HG03432 (cell line): ENCODE measurements around the gene PMFBP1.

Experiments used
- ATAC-seq: cut with Tn5 transposase; IDR thresholded peaks from one replicate; pipeline ENCODE4 v1.9.1; 2021; ENCODE audit warnings: mild to moderate bottlenecking, moderate library complexity; ENCODE audit not compliant: unreplicated experiment

Gene PMFBP1

DNA sequence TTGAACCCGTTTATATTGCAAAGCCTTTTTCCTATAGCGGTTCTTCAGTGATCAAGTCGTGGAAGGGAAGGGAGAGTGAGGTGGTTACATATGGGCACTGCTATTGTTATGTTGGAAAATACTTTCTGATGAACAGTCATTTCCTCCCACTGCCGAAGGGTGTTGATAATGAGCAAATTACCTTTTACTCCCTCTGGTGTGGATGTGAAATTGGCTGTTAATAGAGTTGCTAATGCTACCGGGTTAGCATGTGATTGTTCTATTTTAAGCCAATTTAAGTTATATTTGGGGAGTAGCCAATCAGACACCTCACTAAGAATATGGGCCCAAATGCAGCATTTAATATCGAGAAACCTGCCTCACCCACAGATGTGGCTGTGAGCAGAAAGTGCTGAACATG lies 15.6 kb upstream of the PMFBP1 start:
- no peak for ATAC-seq

DNA sequence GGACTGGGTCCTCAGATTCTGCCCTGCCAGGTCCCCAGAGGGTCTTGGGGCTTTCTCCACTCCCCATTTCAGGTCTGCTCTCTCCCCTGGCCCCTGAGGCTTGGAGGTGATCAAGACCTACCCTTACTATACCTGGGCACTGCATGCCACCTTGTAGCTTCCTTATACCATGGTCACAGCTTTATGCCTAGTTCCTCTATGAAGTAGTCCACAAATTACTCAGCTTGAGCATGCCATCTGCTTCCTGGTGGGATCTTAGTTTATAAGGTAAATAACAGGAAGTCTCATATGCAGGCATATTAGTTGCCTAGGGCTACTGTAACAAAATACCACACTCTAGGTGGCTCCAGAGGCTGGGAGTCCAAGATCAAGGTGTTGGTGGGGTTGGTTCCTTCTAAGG lies 11.0 kb upstream of the PMFBP1 start:
- ATAC-seq, result no peak

DNA sequence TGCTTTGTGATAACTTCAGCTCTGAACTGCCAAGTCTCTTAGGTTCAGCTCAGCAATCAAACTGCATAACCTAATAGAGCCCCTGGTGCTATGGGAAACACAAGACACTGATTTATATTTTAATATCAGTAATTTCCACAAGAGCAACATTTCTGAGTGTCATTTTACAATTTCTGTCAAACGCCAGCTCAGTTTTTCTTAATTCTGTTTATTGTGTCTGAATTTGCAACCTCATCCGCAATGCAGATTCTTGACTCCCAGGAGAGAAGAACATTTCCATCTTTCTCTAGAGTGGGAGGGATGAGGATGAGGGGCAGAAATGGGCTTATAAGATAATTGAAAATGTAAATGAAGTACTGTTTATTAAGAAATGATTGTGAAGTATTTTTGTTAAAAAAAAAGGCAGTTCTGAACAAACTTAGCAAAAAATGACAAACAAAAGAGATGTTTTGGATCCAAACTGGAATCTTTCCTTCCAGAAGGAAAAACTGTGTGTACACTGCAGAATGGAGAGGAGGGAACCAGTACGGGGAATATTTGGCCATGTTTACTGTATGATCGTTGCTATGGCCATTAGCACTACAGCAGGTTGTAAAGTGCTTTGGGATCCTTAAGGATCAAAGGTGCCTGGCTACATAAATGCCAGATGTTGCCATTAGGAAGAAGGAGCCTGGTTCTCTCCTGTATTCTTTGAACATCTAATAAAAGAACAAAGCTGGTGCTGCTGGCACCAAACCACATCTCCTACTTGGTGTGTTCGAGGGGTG lies 7.4 kb upstream of the PMFBP1 start:
- no peak for ATAC-seq

DNA sequence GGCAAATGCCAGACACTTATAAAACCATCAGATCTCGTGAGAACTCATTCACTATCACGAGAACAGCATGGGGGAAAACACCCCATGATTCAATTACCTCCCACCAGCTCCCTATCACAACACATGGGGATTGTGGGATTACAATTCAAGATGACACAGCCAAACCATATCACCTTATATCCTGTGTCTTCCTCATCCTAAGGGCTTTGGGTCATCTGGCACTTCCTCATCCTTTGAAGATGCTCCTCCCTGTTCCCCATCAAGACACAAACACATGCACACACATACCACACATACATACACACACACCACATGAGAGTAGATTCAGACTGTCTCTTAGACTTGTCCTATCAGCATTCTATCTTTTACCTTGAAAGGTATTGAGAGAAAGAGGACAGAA lies 2.8 kb upstream of the PMFBP1 start:
- no peak for ATAC-seq

DNA sequence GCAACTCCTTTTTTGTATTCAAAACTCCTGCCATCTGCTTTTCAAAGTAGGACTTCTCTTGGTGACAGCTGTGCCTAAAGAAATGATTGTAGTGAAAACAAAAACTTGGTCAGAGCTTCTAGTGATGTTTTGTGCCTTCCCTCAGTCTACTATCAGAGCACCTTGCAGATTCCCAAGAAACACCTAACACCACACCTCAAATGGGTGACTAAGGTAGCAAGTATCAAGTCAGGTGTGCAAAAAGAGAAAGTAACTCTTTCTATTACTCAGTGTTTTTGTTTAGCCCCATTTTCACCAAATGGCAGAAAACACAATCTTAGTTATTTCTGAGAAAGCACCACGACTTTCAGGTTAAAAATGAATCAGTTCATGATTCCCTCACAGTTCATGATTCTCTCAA lies 2.0 kb upstream of the PMFBP1 start:
- no peak for ATAC-seq

DNA sequence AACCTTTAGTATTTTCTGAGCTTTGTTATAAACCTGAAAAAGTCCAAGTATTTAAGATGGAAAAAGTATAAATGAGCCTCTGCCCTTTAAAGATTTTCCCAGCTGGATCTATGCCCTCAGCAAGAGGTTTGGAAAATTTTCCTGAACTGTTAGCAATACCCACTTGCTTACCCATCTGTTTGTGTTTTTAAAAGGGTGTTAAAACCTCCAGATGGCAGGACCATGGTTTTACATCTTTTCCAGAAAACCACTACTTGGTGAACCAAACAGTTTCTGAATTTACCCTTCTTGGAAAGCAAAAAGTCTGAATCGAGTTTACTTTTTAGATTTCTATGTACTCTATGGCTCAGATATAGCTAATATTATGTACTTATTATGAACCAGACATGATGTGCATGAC lies 719 bp downstream of the PMFBP1 start:
- no peak for ATAC-seq

DNA sequence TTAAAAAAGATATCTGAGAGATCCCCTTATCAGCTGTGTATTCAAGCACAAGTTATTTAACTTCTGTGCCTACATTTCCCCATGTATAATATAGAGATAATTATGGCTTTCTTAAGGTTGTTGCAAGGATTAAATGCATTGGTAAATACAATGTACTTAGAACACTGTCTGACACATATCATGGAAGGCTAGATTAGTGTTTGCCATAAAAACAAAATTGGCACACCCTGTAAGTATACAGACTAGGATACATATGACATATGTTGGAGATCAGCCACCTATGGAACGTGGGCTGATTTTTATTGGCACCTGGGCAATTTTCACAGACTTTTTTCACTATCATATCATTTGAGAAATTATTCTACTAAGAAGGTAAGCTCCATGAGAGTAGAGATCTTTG lies 2.2 kb downstream of the PMFBP1 start:
- no peak for ATAC-seq

DNA sequence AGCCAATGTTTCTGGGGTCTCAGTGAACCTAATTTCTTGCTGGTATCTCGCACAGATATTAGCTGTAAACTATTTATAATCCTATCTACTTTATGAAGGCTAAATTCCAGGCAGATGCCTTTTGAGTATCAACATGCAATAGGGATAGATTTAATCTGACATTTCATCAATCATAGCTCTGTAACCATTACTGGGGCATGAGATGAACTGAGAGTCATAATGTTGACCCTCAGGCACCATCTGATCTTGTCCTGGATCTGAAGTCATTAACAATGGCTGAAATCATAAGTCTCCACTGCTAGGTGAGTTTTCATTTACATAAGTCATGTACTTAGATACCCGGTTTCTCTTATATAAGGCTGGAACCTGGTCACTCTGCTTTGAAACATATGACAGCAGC lies 3.6 kb downstream of the PMFBP1 start:
- no peak for ATAC-seq

DNA sequence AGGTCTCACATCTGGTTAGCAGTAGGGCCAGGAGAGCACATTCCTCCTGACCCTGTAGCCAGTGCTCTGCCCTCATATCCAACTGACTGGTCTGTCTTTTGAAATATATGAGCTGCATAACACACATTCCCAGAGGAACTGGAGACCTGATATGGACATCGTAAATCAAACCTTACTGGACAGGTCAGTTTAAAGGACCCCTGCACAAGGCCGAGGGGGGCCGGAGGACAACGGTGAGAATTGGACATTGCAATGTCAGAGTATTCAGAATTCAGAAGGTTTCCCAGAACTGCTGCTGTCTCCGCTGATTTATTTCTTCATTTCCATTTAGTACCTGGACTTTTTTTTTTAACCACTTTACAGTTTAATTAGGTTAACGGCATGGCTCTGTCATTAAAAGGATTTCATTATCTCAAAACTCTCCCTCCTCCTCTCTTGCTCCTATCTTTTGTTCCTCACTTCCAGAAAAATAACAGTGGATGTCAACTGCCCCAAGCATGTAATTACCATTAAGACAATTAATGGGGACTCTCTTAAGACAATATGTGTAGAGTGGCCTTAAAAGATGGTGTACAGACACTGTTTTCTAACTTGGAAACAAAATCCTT lies 4.9 kb downstream of the PMFBP1 start:
- ATAC-seq, result no peak

DNA sequence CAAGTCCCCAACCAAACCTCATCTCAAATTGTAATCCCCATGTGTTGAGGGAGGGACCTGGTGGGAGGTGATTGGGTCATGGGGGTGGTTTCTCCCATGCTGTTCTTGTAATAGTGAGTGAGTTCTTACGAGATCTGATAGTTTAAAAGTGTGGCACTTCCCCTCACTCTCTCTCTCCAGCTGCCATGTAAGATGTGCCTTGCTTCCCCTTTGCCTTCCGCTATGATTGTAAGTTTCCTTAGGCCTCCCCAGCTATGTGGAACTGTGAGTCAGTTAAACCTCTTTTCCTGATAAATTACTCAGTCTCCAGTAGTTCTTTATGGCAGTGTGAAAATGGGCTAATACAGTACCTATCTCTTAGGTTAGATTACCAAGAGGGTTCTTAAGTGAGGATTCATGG lies 5.8 kb downstream of the PMFBP1 start:
- no peak for ATAC-seq

DNA sequence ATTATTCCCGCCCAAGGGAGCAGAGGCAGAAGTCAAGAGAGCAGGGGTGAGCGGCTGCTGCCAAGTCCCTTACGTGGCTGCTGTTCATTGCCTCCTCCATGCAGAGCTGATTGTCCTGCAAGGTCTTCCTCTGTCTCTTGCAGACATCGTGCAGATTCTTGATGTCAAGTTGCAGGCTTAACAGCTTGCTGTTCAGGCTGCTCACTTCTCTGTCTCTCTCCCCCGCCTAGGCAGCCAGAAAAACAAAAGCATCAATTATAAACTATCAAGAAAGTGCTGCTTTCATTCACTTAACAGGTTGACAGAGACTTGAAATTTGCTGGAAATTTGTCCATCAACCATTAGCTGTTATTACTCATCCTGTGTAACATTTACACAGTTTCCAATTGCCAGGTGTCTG lies 7.3 kb downstream of the PMFBP1 start:
- ATAC-seq, result no peak

DNA sequence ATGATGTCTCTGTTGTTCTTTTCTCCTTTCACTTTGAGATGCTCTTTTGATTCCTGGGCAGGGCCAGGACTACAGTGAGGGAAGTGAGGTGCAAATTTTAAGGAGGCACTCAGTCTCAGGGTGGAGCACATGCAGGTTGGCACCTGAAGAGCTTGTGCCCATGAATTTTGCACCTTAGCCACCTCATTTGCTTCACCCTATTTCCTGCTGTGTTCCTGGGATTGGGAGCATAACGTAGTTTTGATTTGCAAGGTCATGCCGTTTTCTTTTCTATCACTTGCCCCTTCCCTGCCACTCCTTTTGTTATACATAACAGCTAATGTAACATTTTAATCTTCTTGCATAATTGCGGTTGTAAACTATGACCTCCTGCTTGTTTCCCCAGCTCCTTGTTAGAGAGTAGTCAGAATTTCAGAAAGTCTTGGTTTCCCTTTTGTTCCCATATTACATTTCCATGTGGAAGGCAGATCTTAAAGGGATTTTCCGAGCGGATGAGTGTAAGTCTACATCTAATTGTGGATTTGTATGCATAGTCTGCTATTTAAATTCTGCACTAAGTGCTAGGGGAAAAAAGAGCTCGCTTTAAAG lies 9.8 kb downstream of the PMFBP1 start:
- no peak for ATAC-seq

DNA sequence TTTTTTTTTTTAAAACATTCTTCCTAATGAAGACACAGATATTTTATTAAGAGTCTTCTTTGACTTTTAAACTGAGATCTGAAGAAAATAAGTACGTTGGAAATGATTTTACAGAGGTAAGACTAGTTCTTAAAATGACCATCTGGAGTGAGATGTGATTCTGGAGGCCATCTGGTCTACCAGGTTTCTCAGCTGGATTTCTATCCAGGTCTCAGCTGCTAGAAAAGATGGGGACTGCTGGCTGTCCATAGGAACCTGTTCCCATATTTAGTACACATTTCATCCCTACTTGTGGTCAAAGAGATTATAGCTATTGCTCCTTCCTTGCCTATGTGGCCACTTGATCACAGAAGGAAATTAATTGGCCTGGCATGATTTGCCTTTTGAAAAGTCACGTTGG lies 12.2 kb downstream of the PMFBP1 start:
- no peak for ATAC-seq

DNA sequence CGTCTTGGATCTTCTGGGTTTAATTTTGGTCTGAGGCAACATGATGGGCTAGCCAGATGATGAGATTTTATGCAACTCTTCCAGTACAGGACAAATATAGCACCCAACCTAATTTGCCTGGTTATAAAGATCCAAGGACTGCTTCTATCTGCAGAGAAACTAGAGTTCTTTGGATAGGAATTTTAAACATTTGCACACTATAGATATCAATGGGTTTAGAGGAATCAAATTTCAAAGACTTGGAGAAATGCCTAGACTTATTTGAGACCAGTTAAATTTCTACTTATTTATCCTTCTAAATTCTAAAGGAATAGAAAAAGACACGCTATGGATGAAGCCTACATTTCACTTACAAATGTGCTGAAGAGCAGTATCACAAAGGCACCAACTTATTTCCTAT lies 12.6 kb downstream of the PMFBP1 start:
- no peak for ATAC-seq

DNA sequence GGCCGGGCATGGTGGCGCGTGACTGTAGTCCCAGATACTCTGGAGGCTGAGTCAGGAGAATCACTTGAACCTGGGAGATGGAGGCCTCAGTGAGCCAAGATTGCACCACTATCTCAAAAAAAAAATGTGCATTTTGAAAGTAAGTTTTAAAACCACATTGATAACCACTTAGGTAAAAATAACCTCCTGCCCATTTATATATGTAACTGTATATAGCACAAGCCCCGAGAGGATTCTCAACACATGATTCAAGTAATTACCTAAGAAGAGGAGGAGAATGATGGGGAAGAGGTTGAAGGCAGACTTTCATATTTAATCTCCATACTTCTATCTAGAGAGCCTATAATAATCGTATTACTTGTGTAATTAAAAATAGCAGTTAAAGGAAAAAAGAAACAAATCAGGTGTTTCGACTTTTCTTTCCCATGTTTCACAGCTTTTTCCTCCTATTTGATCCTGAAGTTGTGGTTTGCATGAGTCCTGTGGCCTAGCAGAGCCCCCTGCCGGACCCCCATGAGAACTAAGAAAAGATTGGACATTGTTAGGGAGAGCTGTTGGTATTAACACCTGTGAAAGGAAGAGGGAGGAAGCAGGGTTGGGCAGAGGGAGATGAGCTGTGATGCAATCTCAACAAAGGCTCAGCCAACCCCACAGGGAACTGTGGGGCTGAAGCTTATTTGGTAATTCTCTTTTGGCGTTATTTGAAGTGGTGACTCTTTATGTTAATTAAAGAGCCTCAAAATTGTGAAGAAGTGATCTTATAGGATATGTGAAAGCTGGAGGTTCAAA lies 22.1 kb downstream of the PMFBP1 start:
- no peak for ATAC-seq

DNA sequence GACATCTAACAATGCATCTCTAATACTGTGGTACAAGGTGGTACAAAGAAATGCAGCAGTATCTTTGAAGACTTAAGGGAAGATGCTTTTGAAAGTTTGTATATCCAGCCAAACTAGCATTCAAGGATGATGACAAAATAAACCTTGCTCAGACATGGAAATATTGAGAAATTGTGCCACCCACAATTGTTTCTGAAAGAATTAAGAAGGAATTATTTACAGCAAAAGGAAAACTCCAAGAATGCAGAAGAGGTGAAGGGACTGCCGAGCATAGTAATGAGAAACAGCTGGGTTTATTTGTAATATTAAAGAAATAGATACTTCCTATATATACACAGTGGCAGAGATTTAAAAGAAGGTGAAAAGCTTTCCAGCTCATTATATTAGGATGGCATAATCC lies 29.5 kb downstream of the PMFBP1 start:
- no peak for ATAC-seq

DNA sequence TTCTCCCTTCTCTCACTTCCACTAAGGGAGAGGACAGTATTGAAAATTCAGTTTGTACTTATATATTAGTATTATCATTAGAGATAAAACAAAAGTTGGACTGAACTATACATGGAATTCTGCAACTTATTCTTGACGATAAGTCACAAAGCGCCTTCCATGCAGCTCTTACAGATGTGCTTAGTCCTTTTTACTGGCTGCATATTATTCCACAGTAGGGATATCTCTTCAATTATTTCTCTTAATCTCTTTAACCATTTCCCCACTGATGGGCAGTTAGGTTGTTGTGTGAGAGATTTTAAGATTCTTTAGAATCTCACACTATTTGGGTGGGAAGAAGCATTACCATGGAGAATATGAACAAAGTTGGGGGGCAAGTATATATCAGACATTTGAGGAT lies 32.0 kb downstream of the PMFBP1 start:
- no peak for ATAC-seq

DNA sequence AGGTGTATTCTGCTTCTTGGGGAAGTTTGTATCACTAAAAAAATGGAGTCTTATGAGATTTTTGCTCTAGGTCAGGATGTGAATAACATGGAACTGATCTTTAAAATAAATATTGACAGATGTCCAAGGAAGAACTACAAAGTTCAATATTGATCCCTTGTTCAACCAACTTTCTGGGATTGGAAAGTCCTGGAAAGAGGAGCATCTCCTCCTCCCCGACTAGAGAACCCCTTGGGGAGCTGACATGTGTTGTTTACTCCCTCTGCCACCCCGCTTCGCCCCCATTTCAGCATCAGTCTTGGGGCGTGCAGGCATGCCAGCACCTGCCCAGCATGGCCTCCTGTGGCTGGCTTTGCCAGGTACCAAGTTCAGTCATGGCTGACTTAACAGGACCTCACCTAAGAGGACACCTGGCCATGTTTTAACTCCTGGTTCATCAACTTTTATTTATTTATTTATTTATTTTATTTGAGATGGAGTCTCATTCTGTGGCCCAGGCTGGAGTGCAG lies 33.8 kb downstream of the PMFBP1 start:
- no peak for ATAC-seq

DNA sequence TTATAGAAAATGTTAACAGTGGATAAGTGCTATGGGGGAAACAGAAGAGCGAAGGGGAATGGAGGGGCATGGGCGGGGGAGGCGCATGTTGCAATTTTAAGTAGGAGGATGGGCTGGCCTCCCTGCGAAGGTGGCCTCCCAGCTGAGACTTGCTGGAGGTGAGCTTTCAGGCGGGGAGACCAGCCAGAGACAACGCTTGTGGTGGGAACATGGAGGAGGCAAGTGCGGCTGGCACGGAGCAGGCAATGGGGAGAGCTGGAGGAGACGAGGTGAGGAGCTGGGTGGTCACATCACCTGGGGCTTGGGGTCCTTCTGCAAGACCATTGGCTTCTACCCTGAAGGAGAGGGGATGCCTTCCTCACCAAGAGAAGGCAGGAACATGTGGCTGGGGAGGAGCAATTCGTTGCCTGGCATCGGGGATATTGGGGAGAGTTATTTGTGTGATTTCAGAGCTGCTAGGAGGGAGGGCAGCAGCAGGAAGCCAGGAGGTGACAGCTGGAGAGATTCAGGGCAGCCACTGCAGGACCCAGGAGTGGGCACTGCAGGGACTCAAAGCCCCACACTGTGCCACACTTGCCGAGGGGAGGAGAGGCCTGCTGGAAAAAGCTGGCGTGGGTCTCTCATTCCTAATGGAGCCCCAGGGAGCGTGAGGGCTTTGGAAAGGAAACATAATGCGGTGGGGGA lies 34.4 kb downstream of the PMFBP1 start:
- ATAC-seq, result no peak

DNA sequence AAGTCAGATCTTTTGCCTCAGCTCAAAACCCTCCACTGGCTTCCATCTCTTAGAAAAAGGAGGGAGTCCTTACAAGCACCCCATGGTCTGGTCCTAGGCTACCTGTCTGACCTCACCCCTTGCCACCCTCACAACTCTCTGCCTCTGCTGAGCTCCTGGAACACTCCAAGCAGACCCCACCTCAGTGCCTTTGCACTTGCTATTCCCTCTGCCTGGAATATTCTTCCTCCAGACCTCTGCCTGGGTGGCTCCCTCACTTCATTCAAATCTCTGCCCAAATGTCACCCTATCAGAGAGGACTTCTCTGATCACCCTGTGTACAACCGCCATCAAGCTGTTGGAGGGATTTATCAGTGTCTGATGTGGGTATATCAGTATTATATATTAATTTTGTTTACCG lies 37.4 kb downstream of the PMFBP1 start:
- no peak for ATAC-seq

DNA sequence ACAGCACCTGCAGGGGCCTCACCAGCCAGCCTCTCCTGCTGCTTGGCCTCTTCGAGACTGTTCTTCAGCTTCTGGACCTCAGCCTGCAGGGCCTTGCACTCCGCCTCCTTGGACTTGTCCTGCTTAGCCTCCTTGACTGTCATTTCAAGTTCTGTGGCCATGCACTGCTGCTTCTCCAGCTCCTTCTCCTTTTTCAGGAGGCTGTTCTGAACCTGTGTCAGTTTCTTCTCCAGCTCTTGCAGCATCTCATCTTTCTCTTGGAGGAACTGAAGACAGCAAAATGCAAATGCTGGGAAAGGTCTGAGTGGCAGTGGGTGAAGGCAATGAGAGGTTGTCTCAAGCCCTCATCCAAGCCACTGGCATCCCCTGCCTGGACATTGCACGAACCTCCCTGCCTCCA lies 39.2 kb downstream of the PMFBP1 start:
- ATAC-seq, result no peak
